Measurements from ENCODE around the gene PLP1.
"Not testable (repeated sequence)": the region's sequence is repeated elsewhere in the genome, so short reads cannot be mapped to it uniquely, and the experiment has no call there.

PLP1 gene

DNA sequence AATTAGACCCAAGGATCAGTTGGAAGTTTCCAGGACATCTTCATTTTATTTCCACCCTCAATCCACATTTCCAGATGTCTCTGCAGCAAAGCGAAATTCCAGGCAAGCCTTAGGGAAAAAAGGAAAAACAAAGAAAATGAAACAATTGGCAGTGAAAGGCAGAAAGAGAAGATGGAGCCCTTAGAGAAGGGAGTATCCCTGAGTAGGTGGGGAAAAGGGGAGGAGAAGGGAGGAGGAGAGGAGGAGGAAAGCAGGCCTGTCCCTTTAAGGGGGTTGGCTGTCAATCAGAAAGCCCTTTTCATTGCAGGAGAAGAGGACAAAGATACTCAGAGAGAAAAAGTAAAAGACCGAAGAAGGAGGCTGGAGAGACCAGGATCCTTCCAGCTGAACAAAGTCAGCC, at the start of gene PLP1:
Gene PLP1 (plus strand): TSS at position 295 of the 400 bp plus-strand sequence. CDS start 156 bp downstream, outside the sequence.
- DNase-seq (ENCODE audit: low spot score) (no peak), FAIRE-seq (no peak)

DNA sequence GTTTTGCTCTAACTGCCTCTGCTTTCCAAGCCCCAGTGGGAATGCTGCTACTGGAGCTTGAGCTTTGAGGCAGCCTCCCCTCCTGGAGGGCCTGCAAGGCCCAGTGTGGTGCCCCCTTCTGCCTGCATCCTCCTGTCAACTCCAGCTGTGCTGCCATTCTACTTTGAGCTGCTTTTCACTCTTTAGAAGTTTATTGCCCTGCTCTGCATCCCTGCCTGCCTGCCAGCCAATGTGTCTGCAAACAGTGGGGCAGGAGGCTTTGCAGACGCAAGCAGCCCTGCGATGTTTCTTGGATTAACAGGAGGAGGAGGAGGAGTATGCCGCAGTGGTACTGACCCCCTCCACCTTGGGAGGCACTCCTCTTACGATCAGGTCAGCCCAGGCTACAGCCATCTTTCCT, 49.5 kb upstream of the PLP1 start:
- FAIRE-seq (no peak), DNase-seq (ENCODE audit: low spot score) (no peak)

DNA sequence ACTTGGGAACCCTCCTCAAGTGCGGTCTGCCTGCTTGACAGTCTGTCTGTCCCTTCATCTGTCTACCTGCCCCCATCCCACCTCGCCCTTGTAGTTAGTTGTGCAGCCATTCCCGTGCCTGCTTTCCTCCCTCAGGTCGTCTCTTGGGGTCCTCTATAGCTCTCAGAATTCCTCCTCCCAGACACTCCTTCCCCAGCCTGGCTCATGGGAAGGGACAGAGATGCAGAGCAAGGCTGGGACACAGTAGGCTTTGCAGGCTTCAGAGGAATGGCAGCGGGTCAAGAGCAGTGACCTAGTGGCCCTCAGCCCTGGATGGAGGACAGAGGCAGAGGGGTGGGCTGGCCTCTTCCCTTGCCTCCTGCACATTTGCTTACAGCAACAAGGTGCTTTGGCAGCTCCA, 47.6 kb upstream of the PLP1 start:
- FAIRE-seq = no peak
- no peak for DNase-seq (ENCODE audit: low spot score)

DNA sequence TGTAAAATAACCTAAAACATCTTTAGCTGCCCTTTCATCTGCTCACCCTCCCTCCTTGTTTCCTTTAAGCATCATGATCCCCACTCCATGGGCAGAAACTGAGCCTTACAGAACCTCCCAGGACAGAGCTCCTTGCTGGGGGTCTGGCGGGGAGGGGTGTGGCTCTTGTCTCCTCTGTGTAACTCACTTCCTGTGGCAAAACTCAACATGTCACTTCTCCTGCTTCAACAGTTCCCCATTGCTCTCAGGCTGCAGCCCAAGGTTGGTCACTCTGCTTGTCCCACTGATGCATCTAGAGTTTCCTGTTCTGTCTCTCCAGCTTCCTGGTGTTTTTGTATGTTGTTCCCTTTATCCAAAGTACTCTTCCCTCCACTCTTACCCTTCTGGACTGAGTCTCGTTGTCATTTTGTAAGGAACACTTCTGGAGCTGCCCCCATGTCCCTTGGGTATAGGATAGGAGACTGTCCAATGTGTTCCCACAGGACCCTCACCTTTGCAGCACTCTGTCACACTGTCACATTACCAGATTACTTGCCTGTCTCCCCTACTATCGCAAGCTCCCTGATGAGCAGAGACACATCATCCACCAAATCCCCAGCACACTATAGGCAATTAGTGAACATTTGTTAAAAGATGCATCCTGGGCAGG, 46.4 kb upstream of the PLP1 start:
- no peak for DNase-seq (ENCODE audit: low spot score)
- FAIRE-seq = no peak

DNA sequence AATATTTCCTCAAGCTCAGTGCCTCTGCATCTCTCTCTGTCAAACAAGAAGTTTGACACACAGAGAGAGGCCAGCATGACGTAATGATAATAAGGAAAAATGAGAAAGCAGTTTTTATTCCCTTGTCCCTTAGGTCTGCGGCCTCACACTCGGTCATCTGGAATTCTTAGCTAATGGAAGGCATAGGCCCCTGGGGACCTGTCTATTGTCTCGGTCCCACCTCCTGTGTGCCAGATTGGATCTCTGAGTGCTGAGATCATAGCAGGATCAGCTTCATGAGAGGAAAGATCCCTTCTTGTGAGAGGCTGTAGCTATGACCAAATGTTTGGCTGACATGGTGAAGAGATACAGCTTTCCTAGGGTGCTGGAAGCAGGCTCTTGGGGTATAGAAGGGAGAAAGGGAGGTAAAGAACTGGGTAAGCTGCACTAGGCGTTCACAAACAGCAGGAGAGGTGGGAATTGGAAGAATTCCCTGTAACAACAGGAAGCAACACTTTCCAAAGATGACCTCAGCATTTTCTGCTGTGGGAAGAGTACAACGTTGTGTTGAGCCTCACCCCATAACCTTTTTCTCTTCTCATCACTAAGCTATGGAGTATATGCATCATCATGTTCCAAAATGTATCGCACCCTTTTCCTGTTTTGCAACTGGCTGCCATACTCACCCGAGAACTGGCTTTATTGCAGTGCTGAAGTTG, 45.7 kb upstream of the PLP1 start:
- FAIRE-seq (no peak), DNase-seq (ENCODE audit: low spot score) (no peak)

GRCh38 chrX:103733017-103733416, 43.6 kb upstream of the PLP1 start:
- no peak for FAIRE-seq
- no peak for DNase-seq (ENCODE audit: low spot score)

DNA sequence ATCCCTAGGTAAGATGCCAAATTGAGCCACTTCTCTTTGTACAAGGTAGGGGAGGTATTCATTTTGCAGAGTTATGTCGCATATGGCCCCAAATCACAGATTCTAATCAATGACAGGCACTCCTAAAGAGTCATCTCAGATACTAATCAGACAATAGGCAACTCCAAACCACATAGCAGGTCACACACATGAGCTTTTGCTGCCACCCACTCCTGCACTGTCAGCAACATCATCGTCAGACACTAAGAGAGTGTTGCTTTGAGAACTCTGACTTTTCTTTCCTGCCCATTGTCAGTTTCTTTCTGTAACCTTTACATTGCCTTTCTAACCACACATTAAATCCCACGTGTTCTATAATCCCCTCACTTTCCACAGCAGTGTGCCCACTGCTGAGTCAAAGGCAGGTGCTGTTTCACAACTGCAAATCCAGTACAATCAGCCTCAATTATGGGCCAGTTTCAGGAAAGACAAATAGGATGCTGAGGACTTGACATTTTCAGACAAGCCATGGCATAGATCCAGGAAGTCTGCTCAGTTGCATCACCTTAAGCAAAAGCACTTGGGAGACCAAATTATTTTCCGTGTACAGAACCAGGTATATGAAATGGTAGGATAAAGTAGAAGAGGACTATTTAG, 42.4 kb upstream of the PLP1 start:
- DNase-seq (ENCODE audit: low spot score) (no peak), FAIRE-seq (no peak)

GRCh38 chrX:103737696-103738095, 38.9 kb upstream of the PLP1 start:
- DNase-seq (ENCODE audit: low spot score) (no peak), FAIRE-seq (no peak)

DNA sequence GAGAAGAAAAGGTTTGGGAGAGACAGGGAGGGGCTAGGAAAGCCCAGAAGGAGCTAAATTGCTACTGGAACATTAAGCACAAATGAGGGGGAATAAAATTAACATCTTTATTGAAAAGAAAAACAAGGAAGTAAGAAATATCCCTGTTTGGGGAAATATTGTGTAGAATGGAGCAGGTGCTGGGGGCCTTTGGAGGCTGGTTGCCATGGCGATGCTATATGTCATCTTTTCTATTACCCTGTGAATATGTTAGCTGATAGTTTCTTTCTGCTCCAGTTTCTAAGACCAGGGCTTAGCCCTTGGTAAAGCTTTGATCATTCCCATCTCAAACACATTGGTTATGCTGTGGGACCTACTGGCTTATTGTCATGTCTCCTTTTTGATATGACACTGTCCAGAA, 37.2 kb upstream of the PLP1 start:
- DNase-seq (ENCODE audit: low spot score) (no peak), FAIRE-seq (no peak)

DNA sequence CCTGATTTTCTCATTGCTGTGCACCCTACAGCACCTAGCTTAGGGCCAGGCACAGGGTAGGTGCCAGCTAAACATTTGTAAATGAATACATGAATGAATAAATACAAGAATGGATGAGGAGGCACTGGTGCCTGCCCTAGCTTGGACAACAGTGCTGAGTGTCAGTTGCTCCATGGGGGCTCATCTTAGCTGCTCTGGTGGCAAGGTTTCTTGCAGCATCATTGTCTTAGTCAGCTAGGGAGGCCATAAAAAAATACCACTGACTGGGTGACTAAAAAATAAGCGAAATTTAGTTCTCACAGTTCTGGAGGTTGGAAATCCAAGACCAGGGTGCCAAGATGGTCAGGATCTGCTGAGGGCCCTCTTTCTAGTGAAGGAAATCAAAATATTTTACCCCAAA, 34.8 kb upstream of the PLP1 start:
- DNase-seq (ENCODE audit: low spot score) = no peak
- no peak for FAIRE-seq

DNA sequence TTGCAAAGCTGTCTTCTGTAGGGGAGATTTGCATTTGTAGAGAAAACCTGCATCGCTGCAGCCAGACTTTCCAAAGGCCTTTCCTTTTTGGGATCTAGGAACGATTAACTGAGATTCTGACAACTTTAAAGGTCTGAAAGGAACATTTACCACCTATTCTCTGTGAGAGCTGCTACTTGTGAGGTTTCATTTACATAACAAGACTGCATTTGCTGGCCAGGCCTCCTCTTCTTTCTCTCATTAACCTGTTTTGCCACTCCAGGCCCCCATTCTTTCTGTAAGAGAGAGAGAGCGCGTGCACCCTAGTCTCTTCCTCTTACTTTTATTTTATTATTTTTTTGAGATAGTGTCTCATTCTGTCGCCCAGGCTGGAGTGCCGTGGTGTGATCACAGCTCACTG, 34.3 kb upstream of the PLP1 start:
- DNase-seq (ENCODE audit: low spot score) (no peak), FAIRE-seq (no peak)

GRCh38 chrX:103747163-103747562, 29.5 kb upstream of the PLP1 start:
- FAIRE-seq (no peak), DNase-seq (ENCODE audit: low spot score) (no peak)

- FAIRE-seq (no peak), DNase-seq (ENCODE audit: low spot score) (no peak)
These were observed 22.2 kb upstream of the PLP1 start for GRCh38 chrX:103754401-103754800.

DNA sequence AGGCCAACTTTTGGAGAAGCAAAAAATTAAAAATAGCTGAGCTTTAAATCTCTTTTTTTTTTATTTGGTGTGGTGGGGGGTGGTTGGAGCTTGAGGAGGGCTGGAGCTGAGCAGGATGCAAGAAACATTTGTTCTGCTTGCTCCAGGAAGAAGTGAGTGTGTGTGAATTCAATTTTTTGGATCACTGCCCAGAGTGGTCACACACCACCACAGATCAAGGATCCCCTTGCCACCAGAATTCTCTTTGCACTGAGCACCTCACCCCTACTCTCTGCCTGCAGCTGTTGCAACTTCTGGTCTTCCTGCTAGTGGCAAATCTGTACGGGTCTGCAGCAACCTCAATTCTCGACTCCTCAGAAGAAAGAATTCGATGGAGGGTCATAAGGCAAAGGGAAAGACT, 19.9 kb upstream of the PLP1 start:
- DNase-seq (ENCODE audit: low spot score) (no peak), FAIRE-seq (no peak)

GRCh38 chrX:103758555-103758954, 18.1 kb upstream of the PLP1 start:
- FAIRE-seq (no peak), DNase-seq (ENCODE audit: low spot score) (no peak)

DNA sequence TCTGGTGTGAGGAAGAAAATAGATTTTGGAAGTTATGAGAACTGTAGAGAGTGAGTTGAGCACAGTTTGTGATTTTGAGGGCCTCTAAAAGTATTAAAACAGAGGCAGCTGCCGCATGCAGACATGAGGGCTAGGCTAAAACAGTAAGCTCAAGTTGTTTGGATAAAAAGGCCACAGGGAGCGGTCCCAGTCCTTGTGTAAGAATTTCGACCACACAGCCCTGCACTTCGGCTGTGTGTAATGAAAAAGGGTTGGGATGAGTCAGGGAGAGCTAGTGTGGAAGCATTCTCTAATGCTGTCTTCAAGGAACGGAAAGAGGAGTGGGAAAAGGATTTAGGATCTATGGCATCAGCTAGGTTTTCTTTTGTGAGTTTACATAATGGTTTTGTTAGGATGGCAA, 13.1 kb upstream of the PLP1 start:
- DNase-seq (ENCODE audit: low spot score); FAIRE-seq: not testable (repeated sequence)

GRCh38 chrX:103766813-103767555, 9.7 kb upstream of the PLP1 start:
- not testable (repeated sequence) for DNase-seq (ENCODE audit: low spot score); FAIRE-seq

DNA sequence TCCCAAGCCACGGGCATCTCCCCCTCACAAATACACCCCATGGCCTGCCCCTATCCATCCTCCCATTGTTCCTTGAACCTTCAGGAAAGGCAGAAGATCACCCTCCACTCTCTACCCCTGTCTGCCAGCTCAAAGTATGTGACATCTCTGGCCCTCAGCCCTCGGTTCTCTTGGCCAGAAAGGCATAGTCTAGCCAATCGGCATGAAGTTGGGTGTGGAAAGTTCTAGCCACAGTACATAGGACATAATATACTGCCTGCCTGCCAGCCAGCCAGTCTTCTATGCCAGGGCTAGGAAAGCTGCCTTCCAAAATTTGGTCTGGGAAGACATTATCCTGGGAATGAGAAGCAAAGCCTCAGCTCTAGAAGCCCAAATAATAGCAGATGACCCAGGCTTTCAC, 3.2 kb upstream of the PLP1 start:
- no peak for DNase-seq (ENCODE audit: low spot score)
- FAIRE-seq = no peak

DNA sequence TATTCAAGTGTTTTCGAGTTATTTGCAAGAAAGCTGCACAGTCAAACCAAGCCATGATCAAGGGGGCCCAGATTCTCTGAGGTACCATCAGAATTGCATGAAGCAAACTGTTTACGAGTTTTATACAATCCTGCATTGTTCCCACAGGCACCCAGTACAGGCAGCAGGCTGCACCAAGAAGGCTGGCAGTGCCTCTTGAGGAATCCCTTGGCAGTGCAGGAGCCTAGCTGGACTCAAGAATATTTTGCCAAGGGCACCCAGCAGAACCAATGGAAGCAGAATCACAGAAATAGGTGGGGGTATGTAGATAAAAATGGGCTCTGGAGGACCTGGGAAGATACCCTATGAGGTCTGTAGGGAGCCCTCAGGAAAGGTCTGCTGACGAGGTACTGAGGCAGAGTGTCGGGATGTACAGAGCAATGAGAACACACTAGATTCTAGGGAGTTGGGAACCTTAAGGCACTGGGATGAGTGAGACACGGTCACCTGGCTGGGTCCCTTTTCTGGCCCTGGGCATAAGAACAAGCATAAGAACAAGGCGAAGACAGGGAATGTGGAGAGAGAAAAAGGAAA, 2.5 kb upstream of the PLP1 start:
- FAIRE-seq (no peak), DNase-seq (ENCODE audit: low spot score) (no peak)

GRCh38 chrX:103779141-103779789, 2.6 kb downstream of the PLP1 start:
- DNase-seq (ENCODE audit: low spot score) = no peak
- no peak for FAIRE-seq

- DNase-seq (ENCODE audit: low spot score) (no peak), FAIRE-seq (no peak)
These were observed 3.9 kb downstream of the PLP1 start for GRCh38 chrX:103780336-103781061.

All from RCC 7860 (cell line).